Right cardiac atrium (tissue), 5 donors: ENCODE measurements around the gene TOR3A. TPM values are rescaled to one million over a fixed set of nuclear protein-coding genes. Genes with fewer than 3 reads are reported as not detected.

Source experiments
- ATAC-seq, 2 donors: fragments of 200-7000 bp; cut with Tn5 transposase; one replicate each; pipeline versions ENCODE4 v1.8.0 to v1.9.1; 2020; ENCODE audit warnings: moderate library complexity in 2 of 2, mild to moderate bottlenecking in 1 of 2
- DNase-seq, 3 donors: peaks; one replicate each; pipeline ENCODE4 v3.0.0-alpha.2; 2020
- H3K27ac ChIP-seq: one replicate; pipeline ENCODE4 v1.5.1; 2013; ENCODE audit warnings: mild to moderate bottlenecking, low read length, control low read depth, moderate library complexity
- H3K27me3 ChIP-seq: one replicate; pipeline ENCODE4 v1.6.1; 2013; ENCODE audit not compliant: control insufficient read depth, insufficient read depth
- H3K4me1 ChIP-seq: one replicate; pipeline ENCODE4 v1.6.1; 2013; ENCODE audit warnings: low read length; ENCODE audit not compliant: control insufficient read depth, insufficient read depth
- H3K4me3 ChIP-seq: one replicate; pipeline ENCODE4 v1.5.1; 2013; ENCODE audit warnings: low read length, control low read depth
- H3K9me3 ChIP-seq: one replicate; pipeline ENCODE4 v1.6.1; 2013; ENCODE audit warnings: low read length; ENCODE audit not compliant: control insufficient read depth
- WGBS: extraction: QIAGEN DNeasy Blood & Tissue Kit; methylation state at CpG from one replicate; pipeline ENCODE4 v1.1.7; 2013; 5-methylcytosine and 5-hydroxymethylcytosine counted together
- intact Hi-C, 4 donors: fragments of 100-400 bp; cut with DNase I; formaldehyde crosslinking; loops; one replicate each; pipeline versions ENCODE4 v1.11.0 to v1.14.0; 2022 to 2023
- polyA plus RNA-seq: library from polyadenylated mRNA; stranded (reverse); fragments of 200-250 nt; gene quantifications from one replicate; pipeline ENCODE4 v1.2.3, GENCODE V29; 2013
- total RNA-seq, 4 donors: library from RNA; stranded (reverse); fragmentation: NEBNext Ultra II Directional; extraction: Animal tissue kit (Norgen Biotek cat#: 25700); gene quantifications; one replicate each; pipeline ENCODE4 v1.2.1, GENCODE V29; 2021
- donor health status: healthy with polysubstance abuse.
- donor health status: DM: no; HTN: yes; CAD: no.
- donor health status: DM: no; HTN: no; CAD: no.
- donor health status: DM: no; HTN: yes; CAD: no; lungs with severe emphysema.
- donor health status: DM: yes; HTN: yes; CAD: no.

TOR3A gene
- total and polyA plus RNA-seq, 5 donors, result 6.7 to 12.5 (median 11.9) TPM

DNA sequence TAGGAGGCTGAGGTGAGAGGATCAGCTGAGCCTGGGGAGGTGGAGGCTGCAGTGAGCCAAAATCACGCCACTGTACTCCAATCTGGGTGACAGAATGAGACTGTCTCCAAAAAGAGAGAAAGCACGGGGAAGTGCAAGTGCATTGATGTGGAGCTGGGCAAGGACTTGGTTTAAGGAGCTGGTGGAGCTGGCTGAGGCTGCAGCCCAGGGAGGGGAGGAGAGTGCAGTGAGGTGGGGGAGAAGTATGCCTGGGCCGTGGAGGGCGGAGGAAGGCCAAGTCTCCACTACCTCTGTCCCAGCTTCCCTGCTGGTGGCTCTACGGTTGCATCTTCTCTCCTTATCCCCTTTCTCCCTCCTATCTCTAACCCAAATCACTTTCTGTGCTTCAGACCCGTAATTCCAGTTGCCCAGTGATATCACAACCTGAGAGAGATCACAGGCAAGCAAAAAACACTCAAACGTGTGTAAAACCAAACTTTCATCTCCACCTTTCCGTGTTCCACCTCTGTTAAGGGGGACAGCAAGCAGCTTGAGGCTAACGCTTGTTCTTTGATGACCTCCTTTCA, 11.1 kb downstream of the TOR3A start:
- intact Hi-C loops, result no loop called here
- DNase-seq, result no peak
- ATAC-seq, result no peak
- H3K9me3 ChIP-seq, result no peaks in the 10 kb centered on the region
- H3K27me3 ChIP-seq, result no peaks in the 10 kb centered on the region
- no peak overlapping the region for H3K27ac ChIP-seq
- peaks cover 7% of the 10 kb centered on the region for H3K4me1 ChIP-seq
- H3K4me3 ChIP-seq, result no peak overlapping the region
- WGBS, result 82% methylated on average over 9 of the region's 9 CpGs

DNA sequence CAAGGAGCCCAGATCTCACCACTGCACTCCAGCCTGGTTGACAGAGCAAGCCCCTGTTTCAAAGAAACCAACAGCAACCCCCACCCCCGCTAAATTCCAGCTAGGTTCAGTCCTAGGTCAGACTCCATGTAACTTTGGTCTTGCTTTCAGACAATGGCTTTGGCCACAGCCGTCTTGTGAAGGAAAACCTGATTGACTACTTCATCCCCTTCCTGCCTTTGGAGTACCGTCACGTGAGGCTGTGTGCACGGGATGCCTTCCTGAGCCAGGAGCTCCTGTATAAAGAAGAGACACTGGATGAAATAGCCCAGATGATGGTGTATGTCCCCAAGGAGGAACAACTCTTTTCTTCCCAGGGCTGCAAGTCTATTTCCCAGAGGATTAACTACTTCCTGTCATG, 12.9 kb downstream of the TOR3A start:
- Histone ChIP-seq H3K4me3 (no peak overlapping the region), H3K4me1 (peaks cover 7% of the 10 kb centered on the region), H3K27me3 (no peaks in the 10 kb centered on the region), H3K27ac (no peak overlapping the region), H3K9me3 (no peaks in the 10 kb centered on the region)
- DNase-seq, result no peak
- WGBS, result 75% methylated on average over 5 of the region's 5 CpGs
- intact Hi-C loops, result no loop called here
- ATAC-seq, result no peak

GRCh38 chr1:179095377-179095776, 13.5 kb downstream of the TOR3A start:
- Histone ChIP-seq H3K4me1 (peaks cover 7% of the 10 kb centered on the region), H3K9me3 (no peaks in the 10 kb centered on the region), H3K4me3 (no peak overlapping the region), H3K27ac (no peak overlapping the region), H3K27me3 (no peaks in the 10 kb centered on the region)
- 85% methylated on average over 4 of the region's 4 CpGs for WGBS
- DNase-seq, result no peak
- intact Hi-C loops, result no loop called here
- ATAC-seq, result no peak

DNA sequence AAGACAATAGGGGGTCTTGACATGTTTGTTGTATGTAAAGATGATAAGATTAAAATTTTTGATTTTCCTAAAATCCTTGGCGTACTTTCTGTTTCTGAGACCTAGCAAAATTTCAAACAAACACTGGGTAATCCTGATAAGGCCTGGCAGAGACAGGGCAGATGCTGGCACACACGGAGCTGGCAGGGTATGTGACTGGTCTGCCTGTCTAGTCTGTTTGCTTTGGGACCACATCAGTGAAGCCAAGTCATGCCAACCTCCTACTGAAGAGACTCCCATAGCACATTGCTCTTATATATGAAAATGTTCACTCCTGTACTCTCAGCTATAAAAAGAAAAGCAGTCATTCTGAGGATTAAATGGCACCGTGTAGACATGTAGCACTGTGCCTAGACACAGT, 14.1 kb downstream of the TOR3A start:
- Histone ChIP-seq H3K4me1 (peaks cover 7% of the 10 kb centered on the region), H3K9me3 (no peaks in the 10 kb centered on the region), H3K27me3 (no peaks in the 10 kb centered on the region), H3K27ac (no peak overlapping the region), H3K4me3 (no peak overlapping the region)
- peak in 1 of 2 donors; percentile 38 for ATAC-seq
- 68% methylated on average over 3 of the region's 3 CpGs for WGBS
- no peak for DNase-seq
- intact Hi-C loops, result no loop called here

DNA sequence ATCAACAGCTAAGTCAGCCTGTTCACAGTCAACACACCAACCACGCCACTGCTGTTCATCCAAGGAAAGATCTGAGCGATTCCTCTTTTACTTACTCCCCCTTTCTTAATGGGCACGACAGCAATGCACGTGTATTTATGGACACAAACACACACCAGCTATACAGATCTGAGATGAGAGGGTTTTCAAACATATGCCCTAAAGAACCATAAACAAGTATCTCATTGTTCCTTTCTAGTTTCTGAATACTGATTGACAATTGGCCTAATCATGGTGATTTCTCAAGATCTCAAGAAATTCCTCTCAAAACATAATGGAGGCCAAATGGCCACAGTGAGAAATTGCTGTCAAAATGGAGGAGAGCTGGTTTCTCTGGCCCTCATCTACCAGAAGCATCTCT, 18.0 kb downstream of the TOR3A start:
- no peak overlapping the region for H3K27ac ChIP-seq
- WGBS, result 95% methylated on average over 4 of the region's 4 CpGs
- H3K9me3 ChIP-seq, result no peaks in the 10 kb centered on the region
- no peak overlapping the region for H3K4me3 ChIP-seq
- ATAC-seq (no peak), DNase-seq (no peak)
- no peaks in the 10 kb centered on the region for H3K4me1 ChIP-seq
- no peaks in the 10 kb centered on the region for H3K27me3 ChIP-seq
- intact Hi-C loops, result no loop called here

DNA sequence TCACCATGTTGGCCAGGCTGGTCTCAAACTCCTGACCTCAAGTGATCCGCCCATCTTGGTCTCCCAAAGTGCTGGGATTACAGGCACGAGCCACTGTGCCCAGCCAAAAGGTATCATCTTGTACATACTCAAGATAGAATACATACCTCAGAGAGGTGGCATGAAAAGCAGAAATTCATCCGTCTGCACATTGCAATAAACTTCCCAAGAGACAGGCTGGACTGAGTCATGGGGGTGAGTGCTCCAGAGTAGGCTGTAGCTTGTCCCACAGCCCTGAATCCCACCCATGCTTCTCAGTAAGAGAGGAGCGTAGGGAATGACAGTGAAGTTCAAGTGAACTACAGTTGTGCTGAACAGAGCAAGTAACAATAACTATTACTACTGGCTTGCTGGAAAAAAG, 19.7 kb downstream of the TOR3A start:
- Histone ChIP-seq H3K27me3 (no peaks in the 10 kb centered on the region), H3K4me3 (no peak overlapping the region), H3K9me3 (no peaks in the 10 kb centered on the region), H3K27ac (no peak overlapping the region), H3K4me1 (no peaks in the 10 kb centered on the region)
- ATAC-seq, result no peak
- intact Hi-C loops, result no loop called here
- DNase-seq, result no peak
- 92% methylated on average over 4 of the region's 4 CpGs for WGBS

DNA sequence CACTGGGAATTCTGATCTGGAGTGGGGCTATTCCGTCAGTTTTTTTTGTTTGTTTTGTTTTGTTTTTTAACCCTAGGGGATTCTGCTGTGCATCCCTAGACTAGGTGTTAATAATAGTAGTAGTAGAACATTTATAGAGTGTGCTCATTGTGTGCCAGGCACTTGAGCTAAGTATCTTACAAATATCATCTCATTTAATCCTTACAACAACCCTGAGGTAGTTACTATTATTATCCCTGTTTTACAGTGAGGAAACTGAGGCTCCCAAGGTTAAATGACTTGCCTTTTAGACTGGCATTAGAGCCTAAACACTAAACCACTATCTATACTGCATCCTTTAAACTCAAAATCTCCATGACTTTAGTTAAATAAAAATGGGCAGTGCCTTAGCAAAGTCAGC, 22.1 kb downstream of the TOR3A start:
- ATAC-seq, result no peak
- Histone ChIP-seq H3K4me3 (no peak overlapping the region), H3K27ac (no peak overlapping the region), H3K27me3 (no peaks in the 10 kb centered on the region), H3K9me3 (no peaks in the 10 kb centered on the region), H3K4me1 (no peaks in the 10 kb centered on the region)
- DNase-seq, result no peak
- WGBS, result 94% methylated on average over 1 of the region's 1 CpG
- intact Hi-C loops, result no loop called here

DNA sequence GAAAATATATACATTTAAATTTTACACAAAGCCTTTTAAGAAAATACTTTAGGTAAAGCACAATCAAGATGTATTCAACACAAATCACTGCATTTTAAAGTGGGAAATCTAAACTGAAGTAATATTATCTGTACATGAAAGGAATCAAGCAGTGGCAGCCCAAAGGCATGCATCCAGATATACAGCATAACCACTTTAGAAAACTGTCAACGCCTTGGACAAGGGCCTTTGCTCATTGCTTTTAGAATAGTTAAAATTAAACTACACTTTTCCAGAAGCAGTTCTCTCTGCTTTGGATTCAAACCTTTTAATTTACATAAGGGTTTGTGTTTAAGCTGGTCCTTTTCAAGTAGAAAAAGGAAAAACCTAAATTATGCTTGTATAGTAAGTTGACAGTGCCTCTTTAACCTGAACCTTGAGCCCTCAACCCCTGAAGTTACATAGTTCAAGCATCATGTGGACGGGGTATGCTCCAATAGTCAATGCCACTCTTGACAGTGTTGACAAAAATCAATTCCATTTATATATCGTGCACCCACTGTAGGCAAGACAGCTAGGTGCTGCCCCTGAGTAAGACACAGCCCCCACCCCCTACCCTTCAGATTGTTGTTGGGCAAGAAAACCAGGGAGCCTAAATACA, 22.9 kb downstream of the TOR3A start:
- DNase-seq (no peak), ATAC-seq (no peak)
- Histone ChIP-seq H3K27me3 (no peaks in the 10 kb centered on the region), H3K4me1 (no peaks in the 10 kb centered on the region), H3K9me3 (no peaks in the 10 kb centered on the region), H3K4me3 (no peak overlapping the region), H3K27ac (no peak overlapping the region)
- 81% methylated on average over 3 of the region's 3 CpGs for WGBS
- intact Hi-C loops, result no loop called here

DNA sequence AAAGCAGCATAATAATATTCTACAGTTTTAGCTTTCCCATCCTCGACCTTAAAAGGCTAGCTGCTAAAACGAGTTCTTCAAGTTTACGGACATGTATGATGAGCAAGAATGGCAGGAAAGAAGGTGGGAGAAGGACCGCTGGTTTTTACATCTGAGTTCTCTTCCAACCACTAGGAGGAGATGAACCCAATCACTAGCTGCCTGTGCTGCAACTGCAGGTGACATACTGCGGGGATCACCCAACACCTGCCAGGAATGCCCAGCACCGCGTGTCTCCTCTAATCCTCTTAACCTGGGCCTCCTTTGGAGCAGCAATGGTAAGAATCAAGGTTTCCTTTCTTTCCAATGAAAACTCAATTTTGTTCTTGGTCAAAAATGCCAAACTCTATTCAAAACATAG, 23.5 kb downstream of the TOR3A start:
- 80% methylated on average over 7 of the region's 7 CpGs for WGBS
- DNase-seq (no peak), ATAC-seq (no peak)
- H3K4me1 ChIP-seq, result no peaks in the 10 kb centered on the region
- no peaks in the 10 kb centered on the region for H3K27me3 ChIP-seq
- H3K9me3 ChIP-seq, result no peaks in the 10 kb centered on the region
- no peak overlapping the region for H3K4me3 ChIP-seq
- intact Hi-C loops, result no loop called here
- no peak overlapping the region for H3K27ac ChIP-seq

DNA sequence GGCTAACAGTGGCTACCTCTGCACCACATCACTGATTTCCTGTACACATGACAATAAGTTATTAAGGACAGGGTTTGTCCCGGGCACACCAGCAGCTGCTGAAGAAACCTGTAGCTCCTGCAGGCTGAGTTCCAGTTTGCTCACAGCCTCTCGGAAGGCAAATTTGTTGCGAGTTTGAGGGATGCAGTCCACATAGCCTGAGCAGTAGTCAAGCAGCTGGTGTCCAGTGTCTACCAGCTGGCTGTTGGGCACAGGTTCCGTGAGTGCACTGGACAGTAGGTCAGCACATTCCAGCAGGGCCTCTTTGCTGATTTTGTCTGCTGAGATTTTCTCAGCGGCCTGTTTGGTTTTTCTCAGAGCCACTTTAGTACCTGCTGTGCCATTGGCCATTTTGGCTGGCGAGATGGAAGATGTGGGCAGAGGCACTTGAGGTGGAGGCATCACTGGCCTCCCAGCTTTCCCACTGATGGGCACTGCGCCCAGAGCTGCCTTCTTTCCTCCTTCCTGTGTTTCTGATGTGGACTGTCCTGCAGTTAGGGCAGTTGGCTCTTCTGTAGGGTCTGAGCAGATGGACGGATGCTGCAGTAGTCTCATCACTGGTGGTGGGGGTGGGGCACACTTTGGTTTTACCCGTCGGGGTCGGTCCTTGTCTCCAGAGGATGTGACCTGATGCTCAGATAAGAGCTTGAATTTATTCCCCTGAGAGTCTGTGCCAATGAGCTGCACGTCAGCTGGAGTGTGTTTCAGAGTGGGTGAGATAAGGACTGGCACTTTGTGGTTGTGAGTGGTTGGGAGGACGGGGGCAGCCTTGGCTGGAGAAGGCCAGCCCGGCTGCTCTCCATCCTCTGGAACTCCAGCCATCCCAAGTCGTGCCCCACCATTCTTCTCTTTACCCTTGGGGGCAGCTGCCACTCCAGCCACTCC, 26.1 kb downstream of the TOR3A start:
- H3K4me1 ChIP-seq, result no peaks in the 10 kb centered on the region
- no peaks in the 10 kb centered on the region for H3K9me3 ChIP-seq
- no peaks in the 10 kb centered on the region for H3K27me3 ChIP-seq
- intact Hi-C loops, result no loop called here
- ATAC-seq (peak; percentile 62 to 74), DNase-seq (no peak)
- H3K27ac ChIP-seq, result no peak overlapping the region
- WGBS, result 62% methylated on average over 15 of the region's 15 CpGs
- H3K4me3 ChIP-seq, result no peak overlapping the region

DNA sequence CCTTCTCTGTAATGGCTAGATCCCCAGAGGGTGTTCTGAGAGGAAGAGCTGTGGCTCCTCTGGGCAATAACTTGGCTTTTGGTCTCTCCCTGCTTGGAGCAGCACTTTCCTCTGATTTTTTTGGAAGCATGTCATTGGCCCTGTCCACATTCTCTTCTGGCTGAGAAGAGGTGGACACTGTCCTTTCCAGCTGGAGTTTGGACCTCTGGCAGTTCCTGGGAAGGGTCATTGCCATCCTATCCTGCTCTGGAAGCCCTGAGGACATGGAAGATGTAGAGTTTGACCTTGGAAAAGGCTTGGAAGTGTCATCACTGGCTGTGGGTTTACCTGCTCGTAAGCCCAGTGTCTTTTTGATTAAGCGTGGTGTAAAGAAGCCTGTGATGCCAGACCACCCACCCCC, 26.8 kb downstream of the TOR3A start:
- Histone ChIP-seq H3K4me3 (no peak overlapping the region), H3K9me3 (no peaks in the 10 kb centered on the region), H3K27ac (no peak overlapping the region), H3K4me1 (no peaks in the 10 kb centered on the region), H3K27me3 (no peaks in the 10 kb centered on the region)
- 93% methylated on average over 2 of the region's 2 CpGs for WGBS
- intact Hi-C loops, result no loop called here
- ATAC-seq (no peak), DNase-seq (no peak)
